OCI-LY3 (cell line): ENCODE results near the gene PLS1.

Source experiments
- CTCF ChIP-seq: fragments of 200-600, 300-600 bp; sonication (generic); IDR thresholded peaks from 2 replicates; pipeline ENCODE4 v1.5.1; 2014; ENCODE audit warnings: antibody characterized with exemption, low read length, low read depth
- EZH2phosphoT487 ChIP-seq: fragments of 200-600 bp; shearing (Covaris generic); IDR thresholded peaks from 2 replicates; pipeline ENCODE4 v1.6.1; 2018; ENCODE audit warnings: antibody characterized with exemption, mixed run types, low read depth

- TF ChIP-seq CTCF (no peak), EZH2phosphoT487 (no peak)
Observed at GRCh38 chr3:142636050-142636449, 39.9 kb downstream of the PLS1 start.
